Osteocyte (in vitro differentiated cells): Measurements from ENCODE around the gene BRIP1. TPM values are rescaled to one million over a fixed set of nuclear protein-coding genes. Genes with fewer than 3 reads are reported as not detected.

ENCODE experiments used
- DNase-seq: peaks from one replicate; pipeline ENCODE4 v3.0.0; 2021; ENCODE audit warnings: mixed read lengths; ENCODE audit not compliant: unreplicated experiment; ENCODE audit errors: extremely low spot score
- H3K27ac Mint-ChIP-seq: one replicate; pipeline ENCODE4 v1.8.0; 2021; ENCODE audit warnings: mild to moderate bottlenecking, mixed read lengths; ENCODE audit not compliant: unreplicated experiment
- H3K27me3 Mint-ChIP-seq: one replicate; pipeline ENCODE4 v1.8.0; 2021; ENCODE audit warnings: mixed read lengths; ENCODE audit not compliant: unreplicated experiment
- H3K36me3 Mint-ChIP-seq: one replicate; pipeline ENCODE4 v1.8.0; 2021; ENCODE audit warnings: mixed read lengths; ENCODE audit not compliant: unreplicated experiment
- H3K4me1 Mint-ChIP-seq: one replicate; pipeline ENCODE4 v1.8.0; 2021; ENCODE audit warnings: mixed read lengths; ENCODE audit not compliant: unreplicated experiment
- H3K4me3 Mint-ChIP-seq: one replicate; pipeline ENCODE4 v1.8.0; 2021; ENCODE audit warnings: mild to moderate bottlenecking, moderate library complexity, mixed read lengths; ENCODE audit not compliant: unreplicated experiment
- H3K9me3 Mint-ChIP-seq: one replicate; pipeline ENCODE4 v1.8.0; 2021; ENCODE audit warnings: mixed read lengths; ENCODE audit not compliant: unreplicated experiment
- CTCF ChIP-seq: fragments of 200-600 bp; sonication (generic); IDR thresholded peaks from 2 replicates; pipeline ENCODE4 v1.5.0; 2021; ENCODE audit warnings: antibody characterized with exemption, mild to moderate bottlenecking, moderate library complexity
- total RNA-seq: library from RNA; stranded (reverse); gene quantifications from 2 replicates; pipeline ENCODE4 v1.2.1, GENCODE V29; 2021

The BRIP1 gene
- total RNA-seq, 1 donor from 2014 or later: 4.6 TPM

- Mint-ChIP-seq H3K4me3 (no peak overlapping the region), H3K36me3 (peaks cover 4% of the 10 kb centered on the region), H3K27ac (no peak overlapping the region), H3K9me3 (no peaks in the 10 kb centered on the region), H3K27me3 (no peaks in the 10 kb centered on the region), H3K4me1 (peaks cover 2% of the 10 kb centered on the region)
- no peak for DNase-seq
- no peak for TF ChIP-seq CTCF
These were observed 136.4 kb downstream of the BRIP1 start for GRCh38 chr17:61726977-61727376.

GRCh38 chr17:61724777-61725176 is 138.6 kb downstream of the BRIP1 start:
- H3K4me3 Mint-ChIP-seq: no peak overlapping the region
- no peak for DNase-seq
- H3K4me1 Mint-ChIP-seq: no peaks in the 10 kb centered on the region
- H3K27ac Mint-ChIP-seq: no peak overlapping the region
- H3K9me3 Mint-ChIP-seq: no peaks in the 10 kb centered on the region
- H3K36me3 Mint-ChIP-seq: peaks cover 4% of the 10 kb centered on the region
- TF ChIP-seq CTCF: no peak
- H3K27me3 Mint-ChIP-seq: no peaks in the 10 kb centered on the region

- H3K4me3 Mint-ChIP-seq: no peak overlapping the region
- TF ChIP-seq CTCF: no peak
- DNase-seq: no peak
- no peaks in the 10 kb centered on the region for H3K9me3 Mint-ChIP-seq
- H3K27me3 Mint-ChIP-seq: no peaks in the 10 kb centered on the region
- H3K4me1 Mint-ChIP-seq: no peaks in the 10 kb centered on the region
- H3K36me3 Mint-ChIP-seq: peaks cover 5% of the 10 kb centered on the region
- no peak overlapping the region for H3K27ac Mint-ChIP-seq
These were observed 139.4 kb downstream of the BRIP1 start for GRCh38 chr17:61723914-61724313.

GRCh38 chr17:61723183-61723582 is 140.1 kb downstream of the BRIP1 start:
- Mint-ChIP-seq H3K4me1 (no peaks in the 10 kb centered on the region), H3K36me3 (peaks cover 2% of the 10 kb centered on the region)

GRCh38 chr17:61722398-61722797 is 140.9 kb downstream of the BRIP1 start:
- TF ChIP-seq CTCF: no peak
- Mint-ChIP-seq H3K36me3 (peaks cover 10% of the 10 kb centered on the region), H3K27ac (no peak overlapping the region), H3K9me3 (peaks cover 15% of the 10 kb centered on the region), H3K27me3 (no peaks in the 10 kb centered on the region), H3K4me3 (no peak overlapping the region), H3K4me1 (no peaks in the 10 kb centered on the region)
- DNase-seq: no peak

More at GRCh38 chr17:61723183-61723582, 140.1 kb downstream of the BRIP1 start:
- no peak for TF ChIP-seq CTCF
- no peak for DNase-seq
- H3K27me3 Mint-ChIP-seq: no peaks in the 10 kb centered on the region
- H3K9me3 Mint-ChIP-seq: peaks cover 7% of the 10 kb centered on the region
- no peak overlapping the region for H3K27ac Mint-ChIP-seq
- H3K4me3 Mint-ChIP-seq: no peak overlapping the region
